CD4-positive, alpha-beta T cell treated with Interferon gamma for 1 hour (primary cell): Measurements from ENCODE around the gene HMCN1.
"Not testable (repeated sequence)": the region's sequence is repeated elsewhere in the genome, so short reads cannot be mapped to it uniquely, and the experiment has no call there.

Source experiments
- DNase-seq: peaks from one replicate; pipeline ENCODE4 v3.0.0-alpha.2; 2020

Gene HMCN1

DNA sequence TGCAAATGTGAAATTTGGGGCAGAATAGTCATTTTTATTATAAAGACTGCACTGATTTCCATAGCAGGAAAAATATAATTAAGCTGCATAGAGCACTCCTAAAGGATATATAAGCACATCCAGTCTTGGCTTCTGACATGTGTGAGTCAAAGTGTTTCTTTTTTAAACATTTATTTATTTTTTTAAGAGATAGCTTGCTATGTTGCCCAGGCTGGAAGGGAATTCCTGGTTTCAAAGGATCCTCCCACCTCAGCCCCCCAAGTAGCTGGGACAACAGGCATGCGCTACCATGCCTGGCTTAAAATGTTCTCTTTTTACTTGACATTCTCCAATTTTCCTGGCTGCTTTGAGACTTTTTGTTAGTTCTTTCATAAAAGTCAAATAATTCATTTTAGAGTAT lies 126.1 kb downstream of the HMCN1 start:
- DNase-seq = no peak

DNA sequence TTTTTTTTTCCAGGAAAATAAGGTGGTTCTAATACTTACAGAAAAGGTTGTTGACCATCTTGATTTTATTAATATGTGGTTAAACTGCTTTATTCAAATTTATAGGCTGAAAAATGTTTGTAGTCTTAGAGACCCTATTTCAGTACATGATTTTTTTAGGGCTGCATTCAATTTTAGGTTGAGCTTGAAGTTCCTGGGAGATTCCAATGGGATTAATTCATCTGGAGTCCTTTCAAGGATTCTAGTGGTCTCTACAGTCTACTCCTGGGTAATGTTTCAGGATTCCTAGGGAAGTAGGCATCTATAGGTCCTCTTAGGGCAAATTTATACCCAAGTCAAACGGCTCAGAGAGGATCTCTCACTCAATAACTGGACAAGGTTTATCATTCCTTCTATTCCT lies 126.7 kb downstream of the HMCN1 start:
- no peak for DNase-seq

DNA sequence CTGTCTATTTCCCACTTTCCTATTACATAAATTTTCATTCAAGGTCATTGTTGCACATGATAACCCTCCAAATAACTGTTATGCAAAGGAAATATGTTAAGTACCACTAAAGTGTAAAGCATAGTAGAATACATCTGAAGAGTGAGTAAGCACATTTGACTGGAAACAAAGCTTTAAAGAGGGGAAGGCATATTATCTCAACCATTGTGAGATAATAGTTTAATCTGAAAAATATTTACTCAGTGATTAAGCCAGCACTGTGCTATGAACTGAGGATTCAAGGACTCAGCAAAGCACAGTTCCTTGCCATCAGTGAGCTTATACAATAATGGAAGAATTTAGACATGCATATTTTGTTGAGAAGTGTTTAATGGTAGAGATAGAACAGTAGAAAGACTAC lies 127.4 kb downstream of the HMCN1 start:
- no peak for DNase-seq

DNA sequence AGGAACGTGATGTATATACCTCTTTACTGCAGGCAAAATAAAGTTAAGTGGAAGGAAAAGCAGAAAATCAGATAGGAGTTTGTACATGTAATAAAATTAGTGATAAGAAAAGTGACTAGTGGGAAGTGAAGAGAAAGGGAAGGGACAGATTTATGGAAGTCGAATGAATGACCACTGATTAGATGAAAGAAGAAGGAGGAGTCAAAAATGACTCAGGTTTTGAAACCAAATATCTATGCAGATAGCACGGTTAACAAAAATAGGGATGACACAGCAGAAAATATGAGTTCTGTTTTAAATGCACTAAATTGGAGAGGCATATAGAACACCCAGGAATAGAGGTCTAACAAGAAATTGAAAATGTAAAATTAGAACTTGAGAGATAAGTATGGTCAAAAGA lies 128.0 kb downstream of the HMCN1 start:
- no peak for DNase-seq

DNA sequence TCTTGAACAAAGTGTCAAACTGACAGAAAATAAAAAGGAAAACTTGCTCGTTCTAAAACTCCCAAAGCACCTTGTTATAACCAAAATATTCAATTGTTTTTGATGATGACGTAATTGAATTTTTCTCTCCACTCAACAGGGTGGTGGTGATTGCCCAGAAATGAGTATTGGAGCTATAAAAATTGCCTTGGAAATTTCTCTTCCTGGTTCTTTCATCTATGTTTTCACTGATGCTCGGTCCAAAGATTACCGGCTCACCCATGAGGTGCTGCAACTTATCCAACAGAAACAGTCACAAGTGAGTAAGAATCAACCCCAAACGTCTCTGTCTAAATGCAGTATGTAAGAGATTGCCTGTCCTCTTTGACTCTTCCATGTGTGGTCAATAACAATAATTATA lies 130.1 kb downstream of the HMCN1 start:
- DNase-seq = no peak

DNA sequence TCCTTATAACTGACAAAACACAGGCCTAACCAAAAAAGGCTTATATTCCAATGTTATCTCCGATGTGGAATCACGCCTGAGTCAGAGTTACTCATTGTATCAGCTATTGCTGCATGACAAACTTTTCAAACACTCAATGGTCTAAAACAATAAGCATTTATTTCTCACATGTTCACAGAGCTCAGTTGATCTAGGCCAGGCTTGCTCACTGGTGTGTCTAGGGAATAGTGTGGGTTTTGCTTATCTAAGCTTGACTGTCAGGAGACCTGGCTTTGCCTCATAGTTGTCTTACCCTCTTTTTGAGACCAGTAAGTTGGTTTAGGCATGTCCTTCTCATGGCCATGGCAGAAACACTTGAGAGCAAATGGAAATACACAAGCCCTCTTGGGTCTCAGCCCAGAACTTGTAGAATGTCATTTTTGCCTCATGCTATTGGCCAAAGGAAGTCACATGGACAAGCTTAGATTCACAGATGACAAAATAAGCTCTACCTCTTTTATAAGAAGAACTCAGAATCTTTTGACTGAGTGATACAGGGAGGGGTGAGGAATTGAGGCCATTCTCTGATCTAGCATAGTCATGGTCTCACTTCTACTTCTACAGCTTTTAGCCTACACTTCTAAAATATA lies 130.8 kb downstream of the HMCN1 start:
- no peak for DNase-seq

DNA sequence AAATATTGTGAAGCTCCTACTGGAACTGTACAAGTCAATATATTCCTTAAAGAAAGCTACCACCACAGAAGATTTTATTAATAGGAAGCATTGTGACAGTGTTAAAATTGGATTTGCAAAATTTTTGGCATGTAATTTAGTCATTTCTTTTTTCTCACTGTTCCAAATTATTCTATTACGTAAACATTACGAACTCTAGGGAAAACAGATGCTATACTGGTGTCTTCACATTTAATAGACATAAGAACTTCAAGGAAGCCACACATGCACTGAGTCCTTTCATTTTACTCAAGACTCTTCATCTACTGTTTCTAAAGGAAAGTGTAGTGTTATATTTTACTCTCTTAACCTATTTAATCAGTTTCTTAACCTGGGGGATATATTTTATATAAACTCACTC lies 135.4 kb downstream of the HMCN1 start:
- no peak for DNase-seq

DNA sequence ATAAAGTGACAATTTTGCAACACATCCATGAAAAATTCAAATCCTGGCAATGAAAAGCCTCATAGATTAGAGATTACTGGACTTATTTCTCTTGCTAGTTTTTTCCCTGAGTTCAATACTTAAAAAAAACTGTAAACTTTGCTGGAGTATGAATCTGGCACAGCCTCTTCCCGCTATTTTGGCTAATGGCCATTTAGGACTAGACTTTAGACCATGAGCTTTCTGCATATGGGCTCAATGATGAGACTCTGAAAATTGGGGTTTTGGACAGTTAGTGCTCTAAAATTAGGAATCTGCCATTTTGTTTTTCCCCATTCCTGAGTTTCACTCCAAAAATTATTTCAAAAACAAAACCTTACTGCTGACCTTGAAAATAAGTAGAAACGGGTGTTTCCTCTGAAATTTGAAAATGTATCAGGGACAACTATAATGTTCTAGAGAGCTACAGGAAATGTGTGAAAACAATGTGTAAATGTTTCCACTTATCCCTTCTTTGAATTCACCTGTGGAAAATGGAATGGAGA lies 137.5 kb downstream of the HMCN1 start:
- DNase-seq = no peak

DNA sequence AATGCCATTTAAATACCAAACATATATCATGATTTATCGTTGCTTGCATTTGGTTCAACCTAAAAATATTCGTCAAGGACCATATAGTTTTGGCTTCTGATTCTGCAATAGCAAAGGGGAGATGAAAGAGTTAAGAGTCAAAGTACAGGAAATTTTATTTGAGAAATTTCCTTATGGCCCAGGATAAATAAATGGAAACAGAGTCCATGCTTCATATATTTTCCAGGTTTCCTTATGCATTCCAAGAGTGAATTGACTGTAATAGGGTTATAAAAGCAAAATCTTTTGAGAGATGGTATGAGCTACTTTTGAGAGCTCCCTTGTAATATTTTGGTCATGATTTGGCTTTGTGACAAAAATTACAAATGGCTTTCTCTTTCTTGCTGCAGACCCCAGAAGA lies 140.1 kb downstream of the HMCN1 start:
- no peak for DNase-seq

DNA sequence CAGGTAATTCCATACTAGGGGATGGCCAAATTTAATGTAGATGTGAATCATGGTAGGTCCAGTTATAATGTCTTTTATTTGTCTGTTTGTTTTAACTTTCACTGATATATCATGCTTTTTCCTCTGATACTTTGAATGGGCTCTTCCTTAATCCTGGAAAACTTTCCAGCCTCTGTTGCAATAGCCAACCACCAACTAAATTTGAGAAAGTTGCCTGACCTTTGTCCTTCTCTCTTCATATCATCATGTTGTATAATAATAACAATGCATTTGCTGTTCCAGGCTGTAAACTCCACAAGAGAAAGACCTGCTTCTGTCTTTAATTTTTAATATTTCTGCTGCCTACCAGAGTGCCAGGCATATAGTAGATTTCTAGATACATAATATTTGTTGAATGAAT lies 146.1 kb downstream of the HMCN1 start:
- no peak for DNase-seq

DNA sequence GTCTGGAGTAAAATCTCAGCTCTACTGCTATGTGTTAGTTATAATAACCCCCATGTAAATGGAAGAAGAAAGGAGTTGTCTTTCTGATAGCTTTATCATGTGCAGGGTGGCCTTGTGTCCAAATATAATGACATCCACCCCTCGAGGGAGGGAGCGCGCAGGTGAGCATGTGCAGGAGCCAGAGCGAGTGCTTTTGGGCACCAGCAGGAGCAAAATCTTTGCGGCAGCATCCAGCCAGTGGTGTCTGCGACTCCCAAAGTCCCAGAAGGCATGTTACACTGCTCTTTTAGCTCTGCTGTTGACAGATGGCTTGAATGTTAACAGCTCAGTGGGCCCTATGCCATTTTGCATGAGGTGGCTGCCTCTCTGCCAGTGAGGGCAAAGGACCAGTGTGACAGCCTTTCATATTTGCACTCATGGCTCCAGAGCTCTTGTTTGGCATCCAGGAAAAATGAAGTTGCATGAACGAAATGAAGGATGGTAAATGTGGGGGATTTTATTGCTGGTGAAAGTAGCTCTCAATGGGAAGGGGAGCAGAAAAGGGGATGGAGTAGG lies 146.7 kb downstream of the HMCN1 start:
- no peak for DNase-seq

DNA sequence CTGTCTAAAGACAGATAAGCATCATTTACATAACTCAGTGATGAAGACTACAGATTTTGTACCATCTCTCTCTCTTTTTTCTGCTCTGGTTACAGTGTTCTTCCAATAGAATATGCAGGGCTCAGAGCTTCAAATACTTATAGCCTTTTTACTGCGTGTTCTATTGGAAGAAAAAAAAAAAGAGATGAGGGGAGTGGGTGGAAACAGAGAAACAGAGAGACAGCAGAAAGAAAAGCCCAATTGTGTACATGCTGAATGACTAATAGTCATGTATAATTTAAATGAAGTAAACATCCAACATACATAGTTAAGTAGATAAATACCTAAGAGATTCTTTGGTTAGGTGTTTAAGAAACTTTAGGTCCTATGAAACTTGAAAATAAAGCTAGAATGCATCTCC lies 151.9 kb downstream of the HMCN1 start:
- DNase-seq = no peak

DNA sequence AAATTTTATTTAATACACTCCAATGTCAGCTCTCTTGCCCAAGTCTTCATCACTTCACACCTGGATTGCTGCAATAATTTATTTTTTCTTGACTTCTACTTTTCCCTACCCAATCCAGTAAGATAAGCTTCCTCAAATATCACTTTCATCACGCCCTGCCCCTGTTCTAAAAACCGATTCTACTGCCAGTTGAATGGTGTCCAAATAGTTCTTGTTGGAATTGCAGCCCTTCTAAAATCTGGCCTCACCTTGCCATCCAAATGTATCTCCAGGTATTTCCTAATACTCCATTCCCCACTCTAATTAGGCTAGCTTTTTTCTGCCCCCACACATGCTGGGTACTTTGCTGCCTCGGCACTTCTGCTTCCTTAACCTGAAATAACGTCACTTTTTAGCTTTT lies 152.5 kb downstream of the HMCN1 start:
- DNase-seq = no peak

DNA sequence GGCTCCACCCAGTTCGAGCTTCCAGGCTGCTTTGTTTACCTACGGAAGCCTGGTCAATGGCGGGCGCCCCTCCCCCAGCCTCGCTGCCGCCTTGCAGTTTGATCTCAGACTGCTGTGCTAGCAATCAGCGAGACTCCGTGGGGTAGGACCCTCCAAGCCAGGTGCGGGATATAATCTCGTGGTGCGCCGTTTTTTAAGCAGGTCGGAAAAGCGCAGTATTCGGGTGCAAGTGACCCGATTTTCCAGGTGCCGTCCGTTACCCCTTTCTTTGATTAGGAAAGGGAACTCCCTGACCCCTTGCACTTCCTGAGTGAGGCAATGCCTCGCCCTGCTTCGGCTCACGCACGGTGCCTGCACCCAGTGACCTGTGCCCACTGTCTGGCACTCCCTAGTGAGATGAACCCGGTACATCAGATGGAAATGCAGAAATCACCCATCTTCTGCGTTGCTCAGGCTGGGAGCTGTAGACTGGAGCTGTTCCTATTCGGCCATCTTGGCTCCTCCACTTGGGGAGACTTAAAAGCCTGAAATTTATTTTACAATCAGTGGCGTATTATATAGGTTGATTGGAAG lies 158.7 kb downstream of the HMCN1 start:
- DNase-seq = not testable (repeated sequence)

DNA sequence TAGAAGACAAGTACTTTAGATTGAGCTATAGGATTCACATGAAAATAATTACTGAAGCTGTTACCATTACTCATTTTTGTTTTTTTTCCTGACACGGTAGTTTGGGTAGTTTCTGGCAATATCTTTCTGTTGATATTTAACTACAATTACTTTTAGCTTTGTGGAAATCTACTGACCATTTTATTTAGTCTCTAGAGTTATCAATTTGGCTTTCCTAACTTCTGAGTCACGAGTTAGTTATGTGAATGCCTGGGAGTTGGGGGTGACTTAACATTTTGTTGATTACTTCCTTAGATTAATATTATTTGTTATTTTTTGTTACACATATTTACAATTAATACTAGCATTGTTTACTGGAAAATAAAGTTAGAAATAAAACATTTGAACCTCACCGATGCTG lies 160.6 kb downstream of the HMCN1 start:
- no peak for DNase-seq

DNA sequence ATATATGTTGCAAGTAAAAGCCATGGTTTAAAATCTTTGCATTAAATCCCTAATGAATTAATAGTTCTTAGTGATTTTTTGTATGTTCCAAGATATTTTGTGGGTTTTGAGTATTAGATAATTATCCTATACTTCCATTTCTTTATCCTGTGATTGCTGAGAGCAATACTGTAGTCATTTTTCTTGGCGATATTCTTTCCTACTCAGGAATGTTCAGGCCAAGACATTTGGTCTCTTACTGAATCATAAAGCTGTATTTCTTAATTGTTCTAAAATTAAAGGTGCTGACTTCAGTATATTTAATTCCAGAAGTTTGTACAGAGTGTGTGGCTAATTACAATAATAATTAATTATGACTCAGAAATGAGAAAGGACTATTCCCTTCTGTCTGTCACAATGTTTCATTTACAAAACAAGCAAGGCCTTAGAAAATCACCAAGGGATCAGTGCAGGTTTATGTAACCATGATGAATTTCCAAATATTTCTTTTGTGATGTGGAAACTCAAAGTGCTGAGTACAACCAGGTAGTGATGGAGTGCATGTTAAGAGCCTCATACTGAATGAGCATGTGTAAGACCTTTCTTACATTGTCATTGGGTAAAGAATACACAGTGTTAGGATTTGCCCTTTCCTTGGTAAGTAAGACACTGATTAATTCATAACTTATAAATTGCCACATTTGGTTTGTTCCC lies 161.2 kb downstream of the HMCN1 start:
- DNase-seq = no peak

DNA sequence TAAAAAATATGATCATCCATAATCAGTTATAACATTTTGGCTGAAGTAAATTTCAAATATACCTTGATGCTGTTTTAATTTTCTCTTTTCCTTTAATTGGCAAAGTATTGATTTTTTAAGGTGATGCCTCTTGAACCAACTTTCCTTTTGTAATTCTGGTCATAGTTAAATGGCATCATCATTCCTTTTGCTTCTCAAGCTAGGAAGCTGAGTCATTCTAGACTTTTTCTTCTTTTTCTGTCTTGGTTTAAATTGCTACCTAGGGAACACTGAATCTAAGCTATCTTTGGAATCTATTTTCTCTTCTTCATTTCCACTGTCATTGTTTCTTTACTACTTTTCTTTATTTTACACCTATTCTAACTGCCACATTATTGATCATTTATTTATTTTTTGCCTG lies 162.7 kb downstream of the HMCN1 start:
- no peak for DNase-seq

DNA sequence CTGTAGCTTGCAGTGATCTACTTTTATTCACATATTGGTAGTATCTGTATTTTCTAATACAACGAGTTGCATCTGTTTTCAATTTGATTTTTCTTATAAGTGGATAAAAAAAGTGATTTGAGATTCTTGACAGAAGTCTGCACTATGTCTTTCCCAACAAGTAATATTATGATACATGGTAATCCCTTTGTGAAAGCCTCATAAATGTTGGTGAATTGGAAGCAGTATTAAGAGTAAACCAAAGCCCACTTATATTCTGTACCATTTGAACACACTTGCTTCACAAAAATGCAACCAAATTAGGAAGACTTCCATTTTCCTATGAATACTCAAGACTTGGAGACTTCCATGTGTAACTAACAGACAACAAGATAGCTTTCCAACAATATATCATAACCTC lies 172.0 kb downstream of the HMCN1 start:
- no peak for DNase-seq

DNA sequence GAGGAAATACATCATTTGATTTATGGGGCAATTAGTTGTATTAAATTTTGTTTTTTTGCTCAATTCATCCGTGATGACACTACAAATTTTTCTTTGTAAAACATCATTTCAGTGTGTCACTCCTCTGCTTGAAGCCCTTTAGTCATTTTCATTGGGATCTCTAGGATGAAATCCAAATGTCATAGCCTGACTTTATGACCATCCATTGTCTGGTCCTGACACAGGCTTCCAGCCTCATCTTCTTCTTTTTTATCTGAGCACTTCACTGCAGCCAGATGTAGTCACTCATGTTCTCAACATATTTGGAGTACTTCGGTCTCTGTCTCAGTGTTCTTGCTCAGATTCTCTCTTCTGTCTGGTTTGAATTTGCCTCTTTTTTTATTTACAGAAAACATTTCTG lies 173.1 kb downstream of the HMCN1 start:
- DNase-seq = no peak

DNA sequence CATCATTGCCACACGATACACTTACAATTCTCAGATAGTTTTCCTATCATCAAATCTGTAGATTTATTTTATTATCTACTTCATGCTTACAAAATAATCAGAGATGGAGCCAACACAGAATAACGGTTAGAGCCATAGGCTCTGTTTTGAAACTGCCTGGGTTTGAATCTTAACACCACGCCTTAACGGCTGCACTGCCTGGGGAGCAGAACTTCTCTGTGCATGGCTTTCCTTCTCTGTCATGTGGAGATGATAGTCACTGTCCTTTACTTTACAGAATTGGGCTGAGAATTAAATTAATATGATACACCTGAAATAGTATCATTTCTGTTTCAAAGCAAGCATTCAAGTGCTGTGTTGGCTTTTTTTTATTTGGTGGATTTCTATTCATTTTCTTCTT lies 177.8 kb downstream of the HMCN1 start:
- DNase-seq = no peak

DNA sequence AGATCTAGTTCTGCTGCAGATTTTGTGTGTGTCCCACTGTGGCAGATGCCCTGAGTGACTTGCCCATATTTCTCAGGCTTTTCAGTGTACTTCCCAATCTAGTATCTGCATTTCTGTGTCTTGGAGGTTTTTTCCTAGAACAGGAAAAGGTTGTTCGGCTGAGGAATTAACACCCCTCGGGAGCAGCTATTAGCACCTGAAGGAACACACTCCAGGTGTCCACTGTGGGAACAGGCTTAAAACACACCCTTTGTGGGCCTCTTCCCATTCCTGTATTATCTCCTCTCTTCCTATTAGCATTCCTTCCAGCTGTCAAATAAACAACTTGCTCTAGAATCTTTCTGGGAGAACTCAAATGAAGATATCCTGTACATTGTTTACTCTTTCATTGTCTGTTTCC lies 178.3 kb downstream of the HMCN1 start:
- no peak for DNase-seq

DNA sequence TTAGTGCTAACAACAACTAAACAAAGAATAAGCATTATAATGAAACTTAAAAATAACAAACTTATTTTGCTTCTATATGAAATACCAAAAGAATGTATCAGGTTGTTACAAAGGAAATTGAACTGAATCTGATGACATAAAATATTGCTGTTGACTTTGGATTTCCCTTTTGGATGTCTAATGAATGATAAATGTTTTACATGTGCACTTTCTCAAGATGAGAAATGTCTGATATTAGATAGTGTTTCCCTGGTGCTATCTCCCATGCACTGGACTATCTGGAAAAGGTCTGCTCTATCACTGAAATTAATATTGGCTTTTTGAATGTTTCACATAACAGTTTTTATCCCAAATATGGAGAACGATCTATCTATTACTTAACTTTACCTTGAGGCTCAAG lies 179.9 kb downstream of the HMCN1 start:
- no peak for DNase-seq

DNA sequence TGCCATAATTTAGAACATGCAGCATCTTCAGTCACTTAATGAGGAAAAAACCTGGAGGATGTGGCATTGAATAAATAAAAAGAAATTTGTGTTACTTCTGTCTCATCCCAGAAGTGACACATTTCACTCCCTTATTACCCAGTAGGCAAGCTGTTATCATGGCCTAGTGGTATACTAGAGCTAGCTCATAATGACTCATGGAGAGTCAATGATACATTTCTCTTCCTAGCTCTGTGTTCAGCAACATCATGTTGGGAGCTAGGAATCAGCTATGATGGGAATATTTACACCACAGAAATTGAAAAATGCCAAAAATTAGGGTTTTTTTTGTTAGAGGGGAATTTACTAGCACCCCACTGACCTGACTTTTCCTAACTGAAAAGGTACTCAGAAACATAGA lies 182.7 kb downstream of the HMCN1 start:
- no peak for DNase-seq

DNA sequence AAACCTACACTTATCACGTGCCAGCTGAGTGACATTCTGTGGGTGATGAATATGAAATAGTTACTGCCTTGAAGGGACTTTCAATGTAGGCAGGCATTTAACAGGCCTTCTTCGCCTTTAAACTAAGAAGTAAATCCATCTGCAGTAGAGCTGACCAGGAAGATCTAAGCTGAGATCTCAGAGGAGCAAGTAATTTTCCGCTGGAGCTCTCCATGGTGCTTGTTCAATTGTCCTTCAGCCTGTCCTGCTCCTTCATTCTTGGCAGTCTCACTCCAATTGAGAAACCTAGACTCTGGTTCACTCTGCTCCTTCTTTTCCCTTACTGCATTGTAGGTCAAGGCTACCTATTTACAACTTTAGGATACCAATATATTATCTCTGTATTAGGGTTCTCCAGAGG lies 183.5 kb downstream of the HMCN1 start:
- DNase-seq = no peak
